GM12878 (cell line): Measurements from ENCODE around the gene BATF. TPM values are rescaled to one million over a fixed set of nuclear protein-coding genes. Genes with fewer than 3 reads are reported as not detected.

Source experiments
- ATAC-seq: fragments of 200-7000 bp; cut with Tn5 transposase; 3 replicates; pipeline ENCODE4 v1.9.1; 2020; ENCODE audit warnings: mild to moderate bottlenecking, moderate library complexity
- BruUV-seq: library from RNA; stranded (reverse); fragments of 400-500 nt; replicated peaks from 2 replicates; lab custom pipeline; 2021; lab: Mats Ljungman, UMichigan
- CTCF ChIA-PET: fragments of 300-600 bp; sonication (Branson Sonifier 250); formaldehyde crosslinking; extraction: SDS; loops from one replicate; lab custom pipeline; 2021; ENCODE audit warnings: inconsistent platforms; lab: Yijun Ruan, JAX
- POLR2A ChIA-PET: fragments of 350-600 bp; formaldehyde crosslinking; extraction: SDS; loops from one replicate; lab custom pipeline; 2021; ENCODE audit warnings: inconsistent platforms; lab: Charles Lee
- RAD21 ChIA-PET: fragments of 300-600 bp; sonication (Branson Sonifier 250); formaldehyde crosslinking; loops from one replicate; lab custom pipeline; 2023; ENCODE audit warnings: antibody characterized with exemption; ENCODE audit not compliant: unreplicated experiment; lab: Charles Lee
- SMC1A ChIA-PET: fragments of 300-600 bp; sonication (Branson Sonifier 250); formaldehyde crosslinking; loops from one replicate; lab custom pipeline; 2023; ENCODE audit not compliant: unreplicated experiment, uncharacterized antibody; lab: Charles Lee
- DNase-seq: peaks from one replicate; pipeline ENCODE4 v3.0.0-alpha.2; 2011; ENCODE audit warnings: low read depth, low spot score
- FAIRE-seq: peaks from 3 replicates; lab custom pipeline; 2011; peaks lifted over from hg19 to GRCh38; lab: Jason Lieb, UNC
- H2AFZ ChIP-seq: 2 replicates; pipeline ENCODE4 v1.6.0; 2011; ENCODE audit warnings: low read depth, low read length, control low read depth; ENCODE audit not compliant: control insufficient read depth
- H3K27ac ChIP-seq: 2 replicates; pipeline ENCODE4 v1.5.1; 2011; ENCODE audit warnings: control low read depth; ENCODE audit not compliant: control insufficient read depth, insufficient read depth
- H3K27me3 ChIP-seq, 2 experiments: replicated peaks in 1 of 2; 2 replicates each; pipeline versions ENCODE4 v1.6.0 to v1.6.1; 2011; ENCODE audit warnings: low read length in 1 of 2; ENCODE audit not compliant: control insufficient read depth in 2 of 2, insufficient read depth in 2 of 2
- H3K36me3 ChIP-seq, 2 experiments: 2 replicates each; pipeline ENCODE4 v1.5.1; 2011; ENCODE audit warnings: low read length in 1 of 2; ENCODE audit not compliant: control insufficient read depth in 2 of 2, insufficient read depth in 2 of 2
- H3K4me1 ChIP-seq: 2 replicates; pipeline ENCODE4 v1.6.1; 2011; ENCODE audit warnings: mild to moderate bottlenecking, low read length, moderate library complexity, mixed read lengths; ENCODE audit not compliant: control insufficient read depth, insufficient read depth
- H3K4me2 ChIP-seq: 2 replicates; pipeline ENCODE4 v1.6.0; 2011; ENCODE audit warnings: control low read depth; ENCODE audit not compliant: control insufficient read depth, insufficient read depth
- H3K4me3 ChIP-seq: fragments of 200-600 bp; sonication (generic); 2 replicates; pipeline ENCODE4 v1.5.1; 2016
- H3K79me2 ChIP-seq: 2 replicates; pipeline ENCODE4 v1.6.0; 2011; ENCODE audit warnings: low read length; ENCODE audit not compliant: control insufficient read depth, insufficient read depth
- H3K9ac ChIP-seq: 2 replicates; pipeline ENCODE4 v1.8.0; 2011; ENCODE audit warnings: low read length, control low read depth, mixed read lengths; ENCODE audit not compliant: control insufficient read depth, insufficient read depth
- H3K9me3 ChIP-seq: replicated peaks from 3 replicates; pipeline ENCODE4 v1.5.1; 2011; ENCODE audit warnings: mild to moderate bottlenecking, low read length; ENCODE audit not compliant: control insufficient read depth, insufficient read depth
- H4K20me1 ChIP-seq: 2 replicates; pipeline ENCODE4 v1.6.0; 2011; ENCODE audit not compliant: control insufficient read depth, insufficient read depth
- BRCA1 ChIP-seq: IDR thresholded peaks from 2 replicates; pipeline ENCODE4 v1.6.1; 2011; ENCODE audit warnings: low read depth, low read length, improper control_type of control experiment
- CREB1 ChIP-seq: IDR thresholded peaks from 2 replicates; pipeline ENCODE4 v1.6.1; 2012; ENCODE audit warnings: low read depth, mild to moderate bottlenecking, inconsistent platforms
- IKZF1 ChIP-seq: fragments of 450-650 bp; conservative IDR thresholded peaks from 2 replicates; pipeline ENCODE4 v1.6.1; 2017; ENCODE audit warnings: antibody characterized with exemption, mild to moderate bottlenecking
- MTA3 ChIP-seq: IDR thresholded peaks from 2 replicates; pipeline ENCODE4 v1.6.1; 2012; ENCODE audit warnings: low read length, inconsistent platforms, borderline replicate concordance
- NR2C1 ChIP-seq: fragments of 450-650 bp; IDR thresholded peaks from 2 replicates; pipeline ENCODE4 v1.6.1; 2017; ENCODE audit warnings: antibody characterized with exemption, mild to moderate bottlenecking, moderate library complexity
- PBX3 ChIP-seq: IDR thresholded peaks from 2 replicates; pipeline ENCODE4 v1.6.1; 2011; ENCODE audit warnings: mild to moderate bottlenecking, low read depth, low read length, moderate library complexity; ENCODE audit not compliant: insufficient replicate concordance
- PKNOX1 ChIP-seq: fragments of 450-650 bp; IDR thresholded peaks from 2 replicates; pipeline ENCODE4 v1.6.1; 2016; ENCODE audit warnings: mild to moderate bottlenecking
- PRDM15 ChIP-seq: fragments of 450-650 bp; formaldehyde crosslinking; IDR thresholded peaks from 2 replicates; pipeline ENCODE4 v1.4.0; 2020; ENCODE audit warnings: mild to moderate bottlenecking, moderate library complexity
- REST ChIP-seq: IDR thresholded peaks from 2 replicates; pipeline ENCODE4 v1.6.1; 2012; ENCODE audit warnings: mild to moderate bottlenecking, low read depth, low read length
- SUZ12 ChIP-seq: fragments of 200-600 bp; sonication (generic); IDR thresholded peaks from one replicate; pipeline ENCODE4 v1.6.1; 2018; ENCODE audit warnings: antibody characterized with exemption, mild to moderate bottlenecking; ENCODE audit not compliant: unreplicated experiment
- WGBS: methylation state at CpG from one replicate; pipeline ENCODE4 v1.1.6; 2016; ENCODE audit warnings: low lambda C conversion rate; ENCODE audit not compliant: insufficient replicate concordance, insufficient coverage; ENCODE audit errors: missing lambda C conversion rate; 5-methylcytosine and 5-hydroxymethylcytosine counted together
- in situ Hi-C: fragments of 300-500 bp; cut with MboI; formaldehyde crosslinking; loops from 9 replicates; pipeline ENCODE4 v1.14.3; 2018; ENCODE audit warnings: mixed read lengths
- intact Hi-C: fragments of 100-400 bp; cut with micrococcal nuclease; formaldehyde crosslinking; loops from one replicate; pipeline ENCODE4 v1.14.2; 2022; ENCODE audit not compliant: unreplicated experiment
- polyA plus RNA-seq, 11 experiments: library from polyadenylated mRNA; depleted of rRNA in 4 of 11; unstranded in 6 of 11; stranded (reverse) in 5 of 11; fragments of >200 nt; fragmentation: Nextera tagmentation in 4 of 11; fragmentation: Illumina TruSeq in 1 of 11; extraction: Ambion mirVana in 4 of 11; extraction: Trizol in 1 of 11; gene quantifications; 1 replicate in 1 of 11; 2 replicates in 10 of 11; pipeline versions ENCODE4 v1.2.1 to v1.2.3, GENCODE V29; 2011 to 2016; ENCODE audit warnings: inconsistent platforms in 2 of 11, missing spikeins in 2 of 11, low read depth in 1 of 11
- total RNA-seq, 4 experiments: library from RNA; depleted of rRNA in 3 of 4; stranded (reverse); fragments of >200 nt in 3 of 4; fragmentation: Illumina TruSeq in 1 of 4; extraction: Trizol in 1 of 4; gene quantifications; 2 replicates each; pipeline versions ENCODE4 v1.2.1 to v1.2.3, GENCODE V29; 2013 to 2021

The BATF gene
- total and polyA plus RNA-seq, 10 of the 15 experiments (the other 5 are each of a cell fraction or from before 2014, with no cell fraction given) = 10.0 to 154 (median 103) TPM

- TF ChIP-seq MTA3 (no peak), REST (no peak)
Observed at GRCh38 chr14:75542588-75543091, 20.4 kb downstream of the BATF start (continued).

GRCh38 chr14:75543253-75543652 lies 21.0 kb downstream of the BATF start:
- Histone ChIP-seq H4K20me1 (no peaks in the 10 kb centered on the region; the same call in 1 of the 2 replicates), H3K4me3 (peak overlapping the region; percentile 52), H3K9ac (peak overlapping the region; percentile 69), H3K27me3 (no peaks in the 10 kb centered on the region), H3K36me3 (peaks cover 16% of the 10 kb centered on the region in 2 experiments), H3K79me2 (peaks cover 66% of the 10 kb centered on the region), H3K27ac (peak overlapping the region; percentile 96)
- ChIA-PET CTCF (interaction anchor here (1.0 to 25.9 kb wide), 12 partner anchors 9 to 114 kb away, joined by 3 to 481 read pairs (median 5); partner anchors contain the start of gene BATF), SMC1A (interaction anchor here (0.9 to 12.1 kb wide), 14 partner anchors 10 to 111 kb away, joined by 3 to 487 read pairs (median 6); partner anchors contain the start of gene BATF), RAD21 (interaction anchor here (0.6 to 15.4 kb wide), 12 partner anchors 9 to 234 kb away, joined by 3 to 419 read pairs (median 4); partner anchors contain the start of genes BATF and ERG28)
- in situ Hi-C loops = loop anchor here (25.0 kb wide), 1 partner anchor 1781 kb away; a partner anchor contains a TSS
- no TSS peak for BruUV-seq
- no peak for FAIRE-seq
- whole genome bisulfite sequencing = 1% methylated on average over 4 of the region's 4 CpGs
- TF ChIP-seq IKZF1 (no peak), PBX3 (peak; percentile 22), CREB1 (no peak), SUZ12 (no peak), PRDM15 (CRISPR knock-in tag) (no peak), NR2C1 (no peak), BRCA1 (no peak), PKNOX1 (peak; percentile 81)
- TF ChIP-seq, all 136 proteins: peak for 2
- H2AFZ ChIP-seq = peak overlapping the region; percentile 50
- no peaks in the 10 kb centered on the region for H3K9me3 ChIP-seq
- intact Hi-C loops = loop anchor here (10.0 kb wide), 1 partner anchor 48 kb away; no protein-coding TSS in a partner anchor
- peaks cover 62% of the 10 kb centered on the region for H3K4me1 ChIP-seq
- H3K4me2 ChIP-seq = peak overlapping the region; percentile 99
- no peak for ATAC-seq
- no peak for DNase-seq
- POLR2A ChIA-PET = interaction anchor here (0.9 to 6.1 kb wide), 9 partner anchors 9 to 118 kb away, joined by 3 to 262 read pairs (median 4); partner anchors contain the start of genes BATF and TTLL5
